Mesothelial cell of epicardium (in vitro differentiated cells): ENCODE measurements around the gene DEGS2. TPM values are rescaled to one million over a fixed set of nuclear protein-coding genes. Genes with fewer than 3 reads are reported as not detected.

Source experiments
- DNase-seq, 2 experiments: peaks; one replicate each; pipeline ENCODE4 v3.0.0; 2021; ENCODE audit warnings: low spot score in 2 of 2; ENCODE audit not compliant: unreplicated experiment in 2 of 2
- H3K27ac Mint-ChIP-seq: 2 replicates; pipeline ENCODE4 v1.8.0; 2021; ENCODE audit warnings: mixed read lengths
- H3K27me3 Mint-ChIP-seq: 2 replicates; pipeline ENCODE4 v1.8.0; 2021; ENCODE audit warnings: low read depth, mixed read lengths
- H3K36me3 Mint-ChIP-seq: 2 replicates; pipeline ENCODE4 v1.8.0; 2021; ENCODE audit warnings: mixed read lengths
- H3K4me1 Mint-ChIP-seq: 2 replicates; pipeline ENCODE4 v1.8.0; 2021; ENCODE audit warnings: mixed read lengths
- H3K4me3 Mint-ChIP-seq: 2 replicates; pipeline ENCODE4 v1.8.0; 2021; ENCODE audit warnings: mild to moderate bottlenecking, moderate library complexity, mixed read lengths
- H3K9me3 Mint-ChIP-seq: 2 replicates; pipeline ENCODE4 v1.8.0; 2021; ENCODE audit warnings: mixed read lengths
- total RNA-seq: library from RNA; stranded (reverse); gene quantifications from 3 replicates; pipeline ENCODE4 v1.2.1, GENCODE V29; 2021
- TF ChIP-seq, protein P1 (sequence below): fragments of 200-600 bp; sonication (generic); IDR thresholded peaks from one replicate; pipeline ENCODE4 v1.5.0; 2021; ENCODE audit warnings: antibody characterized with exemption; ENCODE audit not compliant: unreplicated experiment

DEGS2 gene
- total RNA-seq, 1 donor from 2014 or later, result 2.1 TPM

DNA sequence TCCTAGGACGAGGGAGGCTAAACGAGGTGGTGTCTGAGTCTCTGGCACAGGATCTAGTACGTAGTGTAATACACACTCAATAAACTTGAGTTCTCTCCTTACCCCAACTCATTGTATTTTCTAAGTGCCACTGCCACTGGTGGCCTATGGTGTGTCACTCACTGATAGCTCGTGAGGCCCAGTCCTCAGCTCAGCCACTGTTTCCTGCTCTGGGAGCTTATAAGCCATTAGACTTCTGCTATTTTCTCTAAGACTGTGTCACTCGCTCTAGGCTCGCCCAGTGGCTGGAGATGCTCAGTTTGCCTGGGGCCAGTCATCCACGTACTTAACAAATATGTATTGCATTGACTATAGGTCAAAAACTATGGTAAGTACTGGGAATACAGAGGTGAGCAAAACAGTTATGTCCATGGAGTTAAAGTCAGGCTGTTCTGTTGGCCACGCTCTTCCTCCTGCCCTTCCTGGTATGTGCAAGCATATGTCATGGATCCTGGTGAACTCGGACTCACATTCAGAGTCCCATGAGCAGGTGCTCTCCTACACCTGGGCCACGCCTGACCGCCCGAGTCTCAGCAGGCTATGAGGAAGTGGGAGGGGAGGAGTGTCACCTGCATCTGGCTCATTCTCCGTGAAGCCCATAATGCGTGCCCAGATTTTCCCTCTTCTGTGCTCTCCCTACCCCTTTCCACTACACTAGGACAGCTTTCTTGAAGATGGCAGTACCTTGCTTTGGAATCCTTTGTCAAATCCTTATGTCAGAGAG, 41.6 kb downstream of the DEGS2 start:
- TF ChIP-seq, protein P1, sequence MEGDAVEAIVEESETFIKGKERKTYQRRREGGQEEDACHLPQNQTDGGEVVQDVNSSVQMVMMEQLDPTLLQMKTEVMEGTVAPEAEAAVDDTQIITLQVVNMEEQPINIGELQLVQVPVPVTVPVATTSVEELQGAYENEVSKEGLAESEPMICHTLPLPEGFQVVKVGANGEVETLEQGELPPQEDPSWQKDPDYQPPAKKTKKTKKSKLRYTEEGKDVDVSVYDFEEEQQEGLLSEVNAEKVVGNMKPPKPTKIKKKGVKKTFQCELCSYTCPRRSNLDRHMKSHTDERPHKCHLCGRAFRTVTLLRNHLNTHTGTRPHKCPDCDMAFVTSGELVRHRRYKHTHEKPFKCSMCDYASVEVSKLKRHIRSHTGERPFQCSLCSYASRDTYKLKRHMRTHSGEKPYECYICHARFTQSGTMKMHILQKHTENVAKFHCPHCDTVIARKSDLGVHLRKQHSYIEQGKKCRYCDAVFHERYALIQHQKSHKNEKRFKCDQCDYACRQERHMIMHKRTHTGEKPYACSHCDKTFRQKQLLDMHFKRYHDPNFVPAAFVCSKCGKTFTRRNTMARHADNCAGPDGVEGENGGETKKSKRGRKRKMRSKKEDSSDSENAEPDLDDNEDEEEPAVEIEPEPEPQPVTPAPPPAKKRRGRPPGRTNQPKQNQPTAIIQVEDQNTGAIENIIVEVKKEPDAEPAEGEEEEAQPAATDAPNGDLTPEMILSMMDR, result no peak
- no peaks in the 10 kb centered on the region for H3K9me3 Mint-ChIP-seq
- H3K27ac Mint-ChIP-seq, result no peak overlapping the region
- peaks cover 8% of the 10 kb centered on the region for H3K4me1 Mint-ChIP-seq
- peaks cover 3% of the 10 kb centered on the region for H3K36me3 Mint-ChIP-seq
- H3K4me3 Mint-ChIP-seq, result no peak overlapping the region
- DNase-seq, result no peak
- no peaks in the 10 kb centered on the region for H3K27me3 Mint-ChIP-seq

DNA sequence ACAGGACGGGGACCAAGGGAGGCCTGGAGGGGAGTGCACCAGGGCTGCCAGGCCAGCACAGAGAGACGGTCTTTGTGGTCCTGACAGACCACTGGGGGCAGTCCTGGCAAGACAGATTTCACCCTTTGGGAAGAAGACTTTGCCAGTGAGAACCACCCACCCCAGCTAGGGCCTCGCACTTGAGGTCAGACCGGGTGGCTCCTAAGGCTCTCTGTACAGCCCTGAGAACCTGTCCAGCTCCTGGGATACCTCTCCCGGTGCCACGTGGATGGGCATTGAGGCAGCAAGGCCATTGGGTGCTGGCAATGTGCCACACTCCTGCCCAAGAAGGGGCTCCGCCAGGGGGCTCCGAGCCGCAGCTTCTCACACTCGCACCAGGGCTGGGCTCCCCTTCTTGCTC, 42.4 kb downstream of the DEGS2 start:
- no peak overlapping the region for H3K4me3 Mint-ChIP-seq
- no peaks in the 10 kb centered on the region for H3K27me3 Mint-ChIP-seq
- DNase-seq, result no peak
- H3K9me3 Mint-ChIP-seq, result no peaks in the 10 kb centered on the region
- H3K4me1 Mint-ChIP-seq, result peaks cover 16% of the 10 kb centered on the region
- TF ChIP-seq, protein P1, result no peak
- no peak overlapping the region for H3K27ac Mint-ChIP-seq
- H3K36me3 Mint-ChIP-seq, result peaks cover 3% of the 10 kb centered on the region

DNA sequence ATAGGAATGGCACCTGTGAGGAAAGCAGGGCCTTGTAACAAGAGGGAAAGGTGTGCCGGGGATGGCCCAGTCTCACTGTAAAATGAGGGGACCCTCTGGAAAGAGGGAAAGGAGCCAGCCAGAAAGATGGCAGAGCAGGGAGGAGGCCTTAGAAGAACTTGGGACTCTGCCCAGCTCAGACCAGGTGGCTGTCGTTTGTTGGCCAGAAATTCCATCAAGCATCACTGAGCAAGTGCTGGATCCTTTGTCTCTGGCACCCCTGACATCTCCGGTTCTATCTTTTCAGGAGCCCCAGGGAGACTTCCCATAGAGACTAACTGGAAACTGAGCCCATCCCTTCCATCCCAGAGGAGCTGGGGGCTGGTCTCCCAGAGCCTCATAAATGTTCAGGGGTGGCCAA, 43.3 kb downstream of the DEGS2 start:
- Mint-ChIP-seq H3K27ac (no peak overlapping the region), H3K4me3 (no peak overlapping the region), H3K27me3 (no peaks in the 10 kb centered on the region), H3K36me3 (peaks cover 3% of the 10 kb centered on the region), H3K4me1 (peaks cover 19% of the 10 kb centered on the region), H3K9me3 (no peaks in the 10 kb centered on the region)
- TF ChIP-seq, protein P1, result no peak
- no peak for DNase-seq

DNA sequence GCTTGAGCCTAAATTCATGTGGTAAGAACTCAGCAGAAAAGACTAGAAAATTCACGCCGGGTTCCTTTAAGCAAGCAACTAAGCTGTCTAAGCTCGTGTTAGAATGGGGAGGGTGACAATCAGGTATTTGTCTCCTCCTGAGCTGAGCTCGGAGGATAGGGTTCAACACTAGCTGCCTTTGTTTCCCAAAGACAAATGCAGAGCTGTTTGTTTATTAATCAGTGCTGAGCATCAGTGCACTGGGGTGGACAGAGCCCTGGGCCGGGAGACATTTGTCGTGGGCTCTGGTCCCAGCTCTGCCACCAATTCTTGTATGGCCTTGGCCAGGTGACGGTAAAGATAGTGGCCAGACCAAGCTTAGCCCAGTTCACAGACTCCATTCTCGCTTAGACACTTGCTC, 43.7 kb downstream of the DEGS2 start:
- no peak for DNase-seq
- Mint-ChIP-seq H3K4me1 (peaks cover 19% of the 10 kb centered on the region), H3K27me3 (no peaks in the 10 kb centered on the region), H3K9me3 (no peaks in the 10 kb centered on the region), H3K36me3 (peaks cover 3% of the 10 kb centered on the region), H3K4me3 (no peak overlapping the region), H3K27ac (no peak overlapping the region)
- TF ChIP-seq, protein P1, result no peak

DNA sequence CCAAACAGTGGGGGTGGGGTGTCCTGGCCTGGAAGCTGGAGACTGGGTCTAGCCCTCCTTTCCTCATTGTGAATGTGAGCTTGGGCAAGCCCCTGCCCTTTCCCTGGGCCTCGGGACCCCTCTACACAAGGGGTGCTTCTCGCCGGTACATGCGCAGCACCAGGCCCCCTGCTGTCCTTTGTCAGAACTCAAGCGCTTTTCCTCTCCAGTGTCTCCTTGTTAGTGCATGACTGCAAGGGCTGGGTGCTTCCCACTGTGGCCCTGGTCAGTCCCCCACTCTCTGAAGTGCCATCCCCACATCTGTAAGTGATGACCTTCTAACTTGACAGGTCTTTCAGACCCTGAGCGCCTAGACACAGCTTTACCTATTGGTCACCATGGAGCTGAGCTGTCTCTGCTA, 44.2 kb downstream of the DEGS2 start:
- Mint-ChIP-seq H3K27me3 (no peaks in the 10 kb centered on the region), H3K27ac (no peak overlapping the region), H3K9me3 (no peaks in the 10 kb centered on the region), H3K4me1 (peaks cover 19% of the 10 kb centered on the region), H3K36me3 (peaks cover 3% of the 10 kb centered on the region), H3K4me3 (no peak overlapping the region)
- TF ChIP-seq, protein P1, result no peak
- DNase-seq, result no peak
